A673 (cell line): ENCODE data around the gene EXOC2.

Experiments
- EZH2 ChIP-seq: fragments of 200-600 bp; sonication (generic); IDR thresholded peaks from 2 replicates; pipeline ENCODE4 v1.6.1; 2017; ENCODE audit warnings: borderline replicate concordance, low read depth, mild to moderate bottlenecking, mixed read lengths, antibody characterized with exemption, low read length; ENCODE audit not compliant: poor library complexity, severe bottlenecking
- TF ChIP-seq, protein P1 (sequence below): fragments of 300-800, 200-600 bp; sonication (generic); conservative IDR thresholded peaks from 2 replicates; pipeline ENCODE4 v1.5.1; 2017; ENCODE audit warnings: low read depth, mild to moderate bottlenecking, antibody characterized with exemption, low read length, moderate library complexity, mixed read lengths

DNA sequence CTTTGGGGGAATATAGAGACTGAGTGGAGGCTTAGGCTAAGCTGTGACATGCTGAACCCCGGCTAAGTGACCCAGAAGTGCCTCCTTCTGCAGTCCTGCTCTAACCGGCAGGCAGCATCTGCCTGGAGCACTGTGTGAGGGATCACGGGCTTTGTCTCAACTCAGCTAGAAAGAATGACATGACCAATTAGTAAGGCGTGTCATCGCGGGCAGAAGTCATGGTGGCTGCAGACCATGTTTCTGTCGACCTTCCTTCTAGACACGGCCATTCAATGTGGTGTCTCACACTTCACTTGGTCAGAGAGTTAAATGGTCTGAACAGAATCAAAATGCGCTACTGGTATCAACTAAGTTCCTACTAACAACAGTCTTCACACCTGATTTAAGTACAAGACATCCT, 71.0 kb downstream of the EXOC2 start:
- TF ChIP-seq, protein P1, sequence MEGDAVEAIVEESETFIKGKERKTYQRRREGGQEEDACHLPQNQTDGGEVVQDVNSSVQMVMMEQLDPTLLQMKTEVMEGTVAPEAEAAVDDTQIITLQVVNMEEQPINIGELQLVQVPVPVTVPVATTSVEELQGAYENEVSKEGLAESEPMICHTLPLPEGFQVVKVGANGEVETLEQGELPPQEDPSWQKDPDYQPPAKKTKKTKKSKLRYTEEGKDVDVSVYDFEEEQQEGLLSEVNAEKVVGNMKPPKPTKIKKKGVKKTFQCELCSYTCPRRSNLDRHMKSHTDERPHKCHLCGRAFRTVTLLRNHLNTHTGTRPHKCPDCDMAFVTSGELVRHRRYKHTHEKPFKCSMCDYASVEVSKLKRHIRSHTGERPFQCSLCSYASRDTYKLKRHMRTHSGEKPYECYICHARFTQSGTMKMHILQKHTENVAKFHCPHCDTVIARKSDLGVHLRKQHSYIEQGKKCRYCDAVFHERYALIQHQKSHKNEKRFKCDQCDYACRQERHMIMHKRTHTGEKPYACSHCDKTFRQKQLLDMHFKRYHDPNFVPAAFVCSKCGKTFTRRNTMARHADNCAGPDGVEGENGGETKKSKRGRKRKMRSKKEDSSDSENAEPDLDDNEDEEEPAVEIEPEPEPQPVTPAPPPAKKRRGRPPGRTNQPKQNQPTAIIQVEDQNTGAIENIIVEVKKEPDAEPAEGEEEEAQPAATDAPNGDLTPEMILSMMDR: no peak
- TF ChIP-seq EZH2: no peak
